Activated T-cell treated with anti-CD3 and anti-CD28 coated beads, Interleukin-2, amount 50 U/mL, for 4 hours (primary cell): ENCODE data around the gene PTPRC. TPM values are rescaled to one million over a fixed set of nuclear protein-coding genes. Genes with fewer than 3 reads are reported as not detected.

Source experiments
- ATAC-seq, 2 donors: fragments of 200-7000 bp; cut with Tn5 transposase; one replicate each; pipeline ENCODE4 v1.10.0; 2021
- DNase-seq: peaks from one replicate; pipeline ENCODE4 v3.0.0-alpha.2; 2020
- H3K27me3 Mint-ChIP-seq: one replicate; pipeline ENCODE4 v1.8.0; 2021; ENCODE audit warnings: low read depth, mixed read lengths
- H3K36me3 Mint-ChIP-seq: one replicate; pipeline ENCODE4 v1.8.0; 2022; ENCODE audit warnings: mixed read lengths; ENCODE audit not compliant: insufficient read depth
- H3K4me1 Mint-ChIP-seq: one replicate; pipeline ENCODE4 v1.8.0; 2021; ENCODE audit warnings: low read depth, mixed read lengths
- H3K4me3 Mint-ChIP-seq: one replicate; pipeline ENCODE4 v1.8.0; 2021; ENCODE audit warnings: mild to moderate bottlenecking, moderate library complexity, mixed read lengths
- H3K9me3 Mint-ChIP-seq: one replicate; pipeline ENCODE4 v1.8.0; 2021; ENCODE audit warnings: mixed read lengths
- total RNA-seq, 3 donors: library from RNA; stranded (reverse); gene quantifications; one replicate each; pipeline ENCODE4 v1.2.1, GENCODE V29; 2021

PTPRC gene
- total RNA-seq, 3 donors from 2014 or later = 181 to 243 (median 224) TPM

GRCh38 chr1:198611219-198611618, 27.6 kb upstream of the PTPRC start:
- Mint-ChIP-seq H3K27me3 (no peaks in the 10 kb centered on the region), H3K4me3 (peak overlapping the region; percentile 54), H3K36me3 (peaks cover 3% of the 10 kb centered on the region), H3K9me3 (no peaks in the 10 kb centered on the region), H3K4me1 (peaks cover 65% of the 10 kb centered on the region)
- peak in 1 of 2 donors; percentile 30 for ATAC-seq
- DNase-seq = no peak

- Mint-ChIP-seq H3K4me1 (peaks cover 68% of the 10 kb centered on the region), H3K4me3 (peak overlapping the region; percentile 72), H3K36me3 (peaks cover 3% of the 10 kb centered on the region), H3K27me3 (no peaks in the 10 kb centered on the region), H3K9me3 (no peaks in the 10 kb centered on the region)
- DNase-seq (no peak), ATAC-seq (peak; percentile 54 to 64)
Measured at GRCh38 chr1:198612471-198613260, 26.2 kb upstream of the PTPRC start.

GRCh38 chr1:198617406-198617805, 21.4 kb upstream of the PTPRC start:
- no peaks in the 10 kb centered on the region for H3K9me3 Mint-ChIP-seq
- no peaks in the 10 kb centered on the region for H3K27me3 Mint-ChIP-seq
- peaks cover 84% of the 10 kb centered on the region for H3K4me1 Mint-ChIP-seq
- DNase-seq (no peak), ATAC-seq (no peak)
- H3K36me3 Mint-ChIP-seq = peaks cover 3% of the 10 kb centered on the region
- H3K4me3 Mint-ChIP-seq = no peak overlapping the region

GRCh38 chr1:198619375-198620140, 19.3 kb upstream of the PTPRC start:
- DNase-seq (no peak), ATAC-seq (peak; percentile 63 to 77)
- H3K36me3 Mint-ChIP-seq = no peaks in the 10 kb centered on the region
- H3K4me1 Mint-ChIP-seq = peaks cover 85% of the 10 kb centered on the region
- H3K27me3 Mint-ChIP-seq = no peaks in the 10 kb centered on the region
- no peaks in the 10 kb centered on the region for H3K9me3 Mint-ChIP-seq
- H3K4me3 Mint-ChIP-seq = peak overlapping the region; percentile 45

- DNase-seq (no peak), ATAC-seq (no peak)
- Mint-ChIP-seq H3K4me1 (peaks cover 84% of the 10 kb centered on the region), H3K27me3 (no peaks in the 10 kb centered on the region), H3K36me3 (no peaks in the 10 kb centered on the region), H3K4me3 (peak overlapping the region; percentile 55), H3K9me3 (no peaks in the 10 kb centered on the region)
Measured at GRCh38 chr1:198620218-198620617, 18.6 kb upstream of the PTPRC start.

GRCh38 chr1:198620951-198621824, 17.7 kb upstream of the PTPRC start:
- Mint-ChIP-seq H3K4me1 (peaks cover 83% of the 10 kb centered on the region), H3K9me3 (peaks cover 2% of the 10 kb centered on the region), H3K27me3 (no peaks in the 10 kb centered on the region), H3K4me3 (peak overlapping the region; percentile 55), H3K36me3 (no peaks in the 10 kb centered on the region)
- DNase-seq = peak; percentile 52
- peak; percentile 75 to 81 for ATAC-seq

- Mint-ChIP-seq H3K4me3 (peak overlapping the region; percentile 55), H3K9me3 (peaks cover 7% of the 10 kb centered on the region), H3K27me3 (no peaks in the 10 kb centered on the region), H3K4me1 (peaks cover 88% of the 10 kb centered on the region), H3K36me3 (no peaks in the 10 kb centered on the region)
- no peak for DNase-seq
- ATAC-seq = no peak
Measured at GRCh38 chr1:198622001-198622400, 16.8 kb upstream of the PTPRC start.

GRCh38 chr1:198623752-198624647, 14.8 kb upstream of the PTPRC start:
- Mint-ChIP-seq H3K4me1 (peaks cover 93% of the 10 kb centered on the region), H3K36me3 (no peaks in the 10 kb centered on the region), H3K27me3 (no peaks in the 10 kb centered on the region), H3K4me3 (no peak overlapping the region), H3K9me3 (peaks cover 7% of the 10 kb centered on the region)
- ATAC-seq (no peak), DNase-seq (no peak)

- Mint-ChIP-seq H3K4me1 (peaks cover 93% of the 10 kb centered on the region), H3K27me3 (no peaks in the 10 kb centered on the region), H3K4me3 (no peak overlapping the region), H3K9me3 (peaks cover 7% of the 10 kb centered on the region), H3K36me3 (no peaks in the 10 kb centered on the region)
- no peak for ATAC-seq
- no peak for DNase-seq
Measured at GRCh38 chr1:198624648-198624980, 14.2 kb upstream of the PTPRC start.

GRCh38 chr1:198627436-198628066, 11.3 kb upstream of the PTPRC start:
- Mint-ChIP-seq H3K9me3 (peaks cover 7% of the 10 kb centered on the region), H3K27me3 (no peaks in the 10 kb centered on the region), H3K36me3 (no peaks in the 10 kb centered on the region), H3K4me3 (peak overlapping the region; percentile 22), H3K4me1 (peaks cover 86% of the 10 kb centered on the region)
- peak; percentile 62 to 69 for ATAC-seq
- no peak for DNase-seq

GRCh38 chr1:198628067-198628455, 10.8 kb upstream of the PTPRC start:
- H3K36me3 Mint-ChIP-seq = no peaks in the 10 kb centered on the region
- H3K4me1 Mint-ChIP-seq = peaks cover 83% of the 10 kb centered on the region
- DNase-seq = no peak
- no peaks in the 10 kb centered on the region for H3K27me3 Mint-ChIP-seq
- ATAC-seq = no peak
- peak overlapping the region; percentile 31 for H3K4me3 Mint-ChIP-seq
- peaks cover 8% of the 10 kb centered on the region for H3K9me3 Mint-ChIP-seq

GRCh38 chr1:198629610-198630009, 9.2 kb upstream of the PTPRC start:
- Mint-ChIP-seq H3K4me1 (peaks cover 86% of the 10 kb centered on the region), H3K36me3 (peaks cover 2% of the 10 kb centered on the region), H3K9me3 (peaks cover 17% of the 10 kb centered on the region), H3K4me3 (peak overlapping the region; percentile 19), H3K27me3 (no peaks in the 10 kb centered on the region)
- DNase-seq = no peak
- no peak for ATAC-seq

- DNase-seq = no peak
- no peak overlapping the region for H3K4me3 Mint-ChIP-seq
- peaks cover 2% of the 10 kb centered on the region for H3K36me3 Mint-ChIP-seq
- H3K9me3 Mint-ChIP-seq = peaks cover 17% of the 10 kb centered on the region
- ATAC-seq = no peak
- peaks cover 85% of the 10 kb centered on the region for H3K4me1 Mint-ChIP-seq
- no peaks in the 10 kb centered on the region for H3K27me3 Mint-ChIP-seq
Measured at GRCh38 chr1:198630863-198631262, 8.0 kb upstream of the PTPRC start.
